H9 (cell line): ENCODE data around the gene HSPA5. TPM values are rescaled to one million over a fixed set of nuclear protein-coding genes. Genes with fewer than 3 reads are reported as not detected.
A peak's percentile ranks its signal among the peaks of the same experiment; 100 is the strongest.
"Not testable (repeated sequence)": the region's sequence is repeated elsewhere in the genome, so short reads cannot be mapped to it uniquely, and the experiment has no call there.

Source experiments
- DNase-seq: peaks from one replicate; pipeline ENCODE4 v3.0.0-alpha.2; 2017
- H2AFZ ChIP-seq: one replicate; pipeline ENCODE4 v1.6.1; 2013; ENCODE audit warnings: mild to moderate bottlenecking, low read length, control low read depth, moderate library complexity
- H2AK5ac ChIP-seq: 2 replicates; pipeline ENCODE4 v1.6.1; 2013; ENCODE audit warnings: low read length, control low read depth, mixed read lengths; ENCODE audit not compliant: insufficient read length
- H2BK120ac ChIP-seq: one replicate; pipeline ENCODE4 v1.6.1; 2013; ENCODE audit warnings: low read depth, mild to moderate bottlenecking, low read length, control low read depth, inconsistent platforms; ENCODE audit not compliant: poor library complexity, severe bottlenecking
- H2BK12ac ChIP-seq: 2 replicates; pipeline ENCODE4 v1.6.1; 2013; ENCODE audit warnings: low read length, control low read depth, mixed read lengths, low read depth; ENCODE audit not compliant: insufficient read length
- H2BK15ac ChIP-seq: 2 replicates; pipeline ENCODE4 v1.6.1; 2013; ENCODE audit warnings: low read depth, low read length, control low read depth
- H2BK20ac ChIP-seq: one replicate; pipeline ENCODE4 v1.6.1; 2013; ENCODE audit warnings: low read depth, mild to moderate bottlenecking, low read length, control low read depth, inconsistent platforms; ENCODE audit not compliant: poor library complexity, severe bottlenecking
- H2BK5ac ChIP-seq: 2 replicates; pipeline ENCODE4 v1.6.1; 2013; ENCODE audit warnings: low read length, control low read depth, mixed read lengths; ENCODE audit not compliant: insufficient read length
- H3K14ac ChIP-seq: 2 replicates; pipeline ENCODE4 v1.6.1; 2013; ENCODE audit warnings: low read length, control low read depth; ENCODE audit not compliant: insufficient read depth
- H3K18ac ChIP-seq: 2 replicates; pipeline ENCODE4 v1.6.1; 2013; ENCODE audit warnings: low read depth, mild to moderate bottlenecking, mixed read lengths, low read length, control low read depth; ENCODE audit not compliant: insufficient read length
- H3K23ac ChIP-seq: 2 replicates; pipeline ENCODE4 v1.6.1; 2013; ENCODE audit warnings: low read length, control low read depth, mixed read lengths, low read depth; ENCODE audit not compliant: insufficient read length
- H3K23me2 ChIP-seq: 2 replicates; pipeline ENCODE4 v1.6.1; 2013; ENCODE audit warnings: low read depth, mild to moderate bottlenecking, mixed read lengths, low read length, control low read depth; ENCODE audit not compliant: insufficient read length, poor library complexity, severe bottlenecking
- H3K27ac ChIP-seq: 2 replicates; pipeline ENCODE4 v1.5.1; 2013; ENCODE audit warnings: low read length, control low read depth, mixed read lengths, low read depth; ENCODE audit not compliant: insufficient read length
- H3K27me3 ChIP-seq: 2 replicates; pipeline ENCODE4 v1.6.1; 2013; ENCODE audit warnings: low read length, control low read depth, inconsistent platforms; ENCODE audit not compliant: insufficient read depth
- H3K4ac ChIP-seq: 2 replicates; pipeline ENCODE4 v1.6.1; 2013; ENCODE audit warnings: low read depth, mild to moderate bottlenecking, control low read depth, inconsistent platforms, low read length, moderate library complexity
- H3K4me1 ChIP-seq: 2 replicates; pipeline ENCODE4 v1.6.1; 2013; ENCODE audit warnings: low read length, control low read depth, inconsistent platforms; ENCODE audit not compliant: insufficient read depth
- H3K4me2 ChIP-seq: 2 replicates; pipeline ENCODE4 v1.6.1; 2013; ENCODE audit warnings: low read length, control low read depth, mixed read lengths; ENCODE audit not compliant: insufficient read length, insufficient read depth
- H3K56ac ChIP-seq: 2 replicates; pipeline ENCODE4 v1.6.1; 2013; ENCODE audit warnings: low read depth, mild to moderate bottlenecking, mixed read lengths, low read length, control low read depth; ENCODE audit not compliant: insufficient read length
- H3K79me1 ChIP-seq: 2 replicates; pipeline ENCODE4 v1.6.1; 2013; ENCODE audit warnings: low read depth, mild to moderate bottlenecking, moderate library complexity, low read length, control low read depth, inconsistent platforms; ENCODE audit not compliant: insufficient read depth, poor library complexity, severe bottlenecking
- H3K79me2 ChIP-seq: 2 replicates; pipeline ENCODE4 v1.6.1; 2013; ENCODE audit warnings: low read length, control low read depth, inconsistent platforms; ENCODE audit not compliant: insufficient read depth
- H3K9ac ChIP-seq: 2 replicates; pipeline ENCODE4 v1.6.1; 2013; ENCODE audit warnings: low read length, control low read depth, mixed read lengths; ENCODE audit not compliant: insufficient read length; ENCODE audit errors: extremely low read depth
- H3K9me3 ChIP-seq: one replicate; pipeline ENCODE4 v1.6.1; 2013; ENCODE audit warnings: low read depth, low read length, inconsistent platforms; ENCODE audit not compliant: control insufficient read depth
- H3T11ph ChIP-seq: one replicate; pipeline ENCODE4 v1.6.1; 2013; ENCODE audit warnings: mild to moderate bottlenecking, low read length, control low read depth, inconsistent platforms
- H4K20me1 ChIP-seq: one replicate; pipeline ENCODE4 v1.6.1; 2013; ENCODE audit not compliant: control insufficient read depth, insufficient read length, insufficient read depth
- H4K5ac ChIP-seq: 2 replicates; pipeline ENCODE4 v1.6.1; 2013; ENCODE audit warnings: low read depth, mild to moderate bottlenecking, mixed read lengths, low read length, control low read depth; ENCODE audit not compliant: insufficient read length
- H4K8ac ChIP-seq: replicated peaks from 2 replicates; pipeline ENCODE4 v1.6.1; 2013; ENCODE audit warnings: low read length, control low read depth, mixed read lengths, low read depth; ENCODE audit not compliant: insufficient read length
- H4K91ac ChIP-seq: 2 replicates; pipeline ENCODE4 v1.6.1; 2013; ENCODE audit warnings: low read depth, mild to moderate bottlenecking, moderate library complexity, mixed read lengths, low read length, control low read depth; ENCODE audit not compliant: insufficient read length
- H3K27ac Mint-ChIP-seq, 3 experiments: 2 replicates in 2 of 3; 3 replicates in 1 of 3; pipeline ENCODE4 v1.8.0; 2020 to 2021; ENCODE audit warnings: mixed read lengths in 3 of 3, mild to moderate bottlenecking in 1 of 3, moderate library complexity in 1 of 3
- H3K27me3 Mint-ChIP-seq: 2 replicates; pipeline ENCODE4 v1.8.0; 2021; ENCODE audit warnings: low read depth, mild to moderate bottlenecking, moderate library complexity, mixed read lengths
- H3K36me3 Mint-ChIP-seq, 3 experiments: 2 replicates in 2 of 3; 3 replicates in 1 of 3; pipeline ENCODE4 v1.8.0; 2020 to 2021; ENCODE audit warnings: low read depth in 3 of 3, mixed read lengths in 3 of 3; ENCODE audit not compliant: insufficient read depth in 1 of 3
- H3K4me1 Mint-ChIP-seq, 2 experiments: 2 replicates each; pipeline ENCODE4 v1.8.0; 2020; ENCODE audit warnings: mixed read lengths in 2 of 2
- H3K4me3 Mint-ChIP-seq, 2 experiments: 2 replicates in 1 of 2; 3 replicates in 1 of 2; pipeline ENCODE4 v1.8.0; 2020 to 2021; ENCODE audit warnings: mild to moderate bottlenecking in 2 of 2, mixed read lengths in 2 of 2, moderate library complexity in 1 of 2
- H3K9me3 Mint-ChIP-seq, 2 experiments: 2 replicates in 1 of 2; 3 replicates in 1 of 2; pipeline ENCODE4 v1.8.0; 2020; ENCODE audit warnings: mild to moderate bottlenecking in 2 of 2, mixed read lengths in 2 of 2, moderate library complexity in 1 of 2
- CTCF ChIP-seq: fragments of 200-600 bp; sonication (generic); conservative IDR thresholded peaks from 3 replicates; pipeline ENCODE4 v1.8.0; 2021; ENCODE audit warnings: antibody characterized with exemption, mild to moderate bottlenecking
- WGBS: extraction: QIAGEN DNeasy Blood & Tissue Kit; methylation state at CpG from one replicate; pipeline ENCODE4 v1.1.7; 2013; ENCODE audit warnings: missing lambda C conversion rate, low lambda C conversion rate, mixed read lengths; ENCODE audit not compliant: insufficient read length; ENCODE audit errors: extremely low coverage; 5-methylcytosine and 5-hydroxymethylcytosine counted together
- total RNA-seq: library from RNA; stranded (reverse); gene quantifications from 2 replicates; pipeline ENCODE4 v1.2.1, GENCODE V29; 2021

The HSPA5 gene
- total RNA-seq, 1 experiment from 2014 or later = 240 TPM

GRCh38 chr9:125235804-125236519 is 5.2 kb downstream of the HSPA5 start:
- H3K27me3 ChIP-seq = no peaks in the 10 kb centered on the region
- H3K9me3 Mint-ChIP-seq = peaks cover 0 to 2% of the 10 kb centered on the region in 2 experiments; a peak in 1 of 5 replicates
- H2BK5ac ChIP-seq = no peak overlapping the region
- H3K27me3 Mint-ChIP-seq = no peaks in the 10 kb centered on the region
- no peak overlapping the region for H3K27ac ChIP-seq
- no peak overlapping the region for H3K4me2 ChIP-seq
- peaks cover 19 to 21% of the 10 kb centered on the region in 2 experiments for H3K4me1 Mint-ChIP-seq
- H3K23me2 ChIP-seq = no peaks in the 10 kb centered on the region
- H3K4me1 ChIP-seq = no peaks in the 10 kb centered on the region
- no peak for DNase-seq
- H3K23ac ChIP-seq = no peak overlapping the region
- peak overlapping the region in 1 of 2 experiments; percentile 29; a peak in 3 of 5 replicates for H3K4me3 Mint-ChIP-seq
- H2AFZ ChIP-seq = no peak overlapping the region
- H3K79me1 ChIP-seq = peaks cover 4% of the 10 kb centered on the region
- no CpG with 5 or more reads among the region's 5 CpGs for WGBS
- no peak overlapping the region for H2BK20ac ChIP-seq
- H4K20me1 ChIP-seq = peaks cover 2% of the 10 kb centered on the region
- TF ChIP-seq CTCF = no peak
- H3K9ac ChIP-seq = no peak overlapping the region
- no peak overlapping the region for H3K4ac ChIP-seq
- no peak overlapping the region for H2BK120ac ChIP-seq
- peaks cover 11% of the 10 kb centered on the region; the same call in 1 of the 2 replicates for H3K79me2 ChIP-seq
- H3K56ac ChIP-seq = no peak overlapping the region
- H3T11ph ChIP-seq = no peak overlapping the region
- no peak overlapping the region for H2AK5ac ChIP-seq
- no peak overlapping the region for H4K91ac ChIP-seq
- no peak overlapping the region for H3K18ac ChIP-seq
- H3K36me3 Mint-ChIP-seq = peaks cover 52 to 74% (median 66%) of the 10 kb centered on the region in 3 experiments
- no peak overlapping the region for H4K8ac ChIP-seq
- H3K27ac Mint-ChIP-seq = peak overlapping the region in 1 of 3 experiments; percentile 85; a peak in 1 of 7 replicates
- H3K14ac ChIP-seq = no peak overlapping the region
- no peak overlapping the region for H4K5ac ChIP-seq
- H2BK12ac ChIP-seq = no peak overlapping the region
- no peaks in the 10 kb centered on the region for H3K9me3 ChIP-seq
- no peak overlapping the region for H2BK15ac ChIP-seq

GRCh38 chr9:125234099-125234498 is 7.0 kb downstream of the HSPA5 start:
- not testable (repeated sequence) for H3K27ac Mint-ChIP-seq, H3K27me3 Mint-ChIP-seq

More at GRCh38 chr9:125234099-125234498, 7.0 kb downstream of the HSPA5 start:
- H3K56ac ChIP-seq, H3K9me3 Mint-ChIP-seq, H3K23me2 ChIP-seq, H3K9me3 ChIP-seq, H3K23ac ChIP-seq, H4K5ac ChIP-seq, H3K9ac ChIP-seq, H3T11ph ChIP-seq, H3K4me3 Mint-ChIP-seq, H3K4me2 ChIP-seq, H4K8ac ChIP-seq, H2BK120ac ChIP-seq, H3K79me1 ChIP-seq, H2BK5ac ChIP-seq, H2BK20ac ChIP-seq, H2BK15ac ChIP-seq, H3K18ac ChIP-seq, H2AFZ ChIP-seq, H3K4me1 ChIP-seq, DNase-seq, H4K91ac ChIP-seq, H3K27me3 ChIP-seq, H3K4ac ChIP-seq, H4K20me1 ChIP-seq, H2AK5ac ChIP-seq, H3K27ac ChIP-seq, H3K14ac ChIP-seq, H2BK12ac ChIP-seq, H3K79me2 ChIP-seq: not testable (repeated sequence)
- peaks cover 38 to 62% (median 51%) of the 10 kb centered on the region in 3 experiments for H3K36me3 Mint-ChIP-seq
- H3K4me1 Mint-ChIP-seq = peaks cover 15 to 19% of the 10 kb centered on the region in 2 experiments
- WGBS = no CpG with 5 or more reads among the region's 8 CpGs
